ENCODE measurements around the gene GVQW3.

The GVQW3 gene

GRCh38 chr11:76453248-76453647 lies 72.1 kb downstream of the GVQW3 start:
- no peak for DNase-seq

GRCh38 chr11:76455331-76455730 lies 74.2 kb downstream of the GVQW3 start:
- no peak for DNase-seq

GRCh38 chr11:76455931-76456330 lies 74.8 kb downstream of the GVQW3 start:
- no peak for DNase-seq

GRCh38 chr11:76456571-76456970 lies 75.4 kb downstream of the GVQW3 start:
- no peak for DNase-seq
